ENCODE results near the gene MVB12B. TPM values are rescaled to one million over a fixed set of nuclear protein-coding genes. Genes with fewer than 3 reads are reported as not detected.

Gene MVB12B
- total RNA-seq, 1 donor from 2014 or later = 47.5 TPM

GRCh38 chr9:126491949-126492348, 165.3 kb downstream of the MVB12B start:
- no peak for TF ChIP-seq CTCF (IDR thresholded peaks at IDR 0.05)
- no peak overlapping the region for H3K27ac ChIP-seq
- no peaks in the 10 kb centered on the region for H3K9me3 ChIP-seq
- intact Hi-C loops (cut with DNase I) = loop anchor here (10.0 kb wide), 1 partner anchor 177 kb away; no protein-coding TSS in a partner anchor
- no peaks in the 10 kb centered on the region for H3K36me3 ChIP-seq
- H3K27me3 ChIP-seq = no peaks in the 10 kb centered on the region
- no peaks in the 10 kb centered on the region for H3K4me1 ChIP-seq
- no peak overlapping the region for H3K4me3 ChIP-seq
- no peak for ATAC-seq
- no peak for DNase-seq

GRCh38 chr9:126494264-126494663, 167.6 kb downstream of the MVB12B start:
- no peaks in the 10 kb centered on the region for H3K4me1 ChIP-seq
- intact Hi-C loops (cut with DNase I) = loop anchor here (10.0 kb wide), 1 partner anchor 179 kb away; no protein-coding TSS in a partner anchor
- H3K4me3 ChIP-seq = no peak overlapping the region
- DNase-seq = no peak
- H3K36me3 ChIP-seq = no peaks in the 10 kb centered on the region
- no peak overlapping the region for H3K27ac ChIP-seq
- no peaks in the 10 kb centered on the region for H3K27me3 ChIP-seq
- no peak for TF ChIP-seq CTCF (IDR thresholded peaks at IDR 0.05)
- no peaks in the 10 kb centered on the region for H3K9me3 ChIP-seq
- no peak for ATAC-seq

- H3K36me3 ChIP-seq = no peaks in the 10 kb centered on the region
- intact Hi-C loops (cut with DNase I) = loop anchor here (10.0 kb wide), 1 partner anchor 180 kb away; no protein-coding TSS in a partner anchor
- H3K9me3 ChIP-seq = no peaks in the 10 kb centered on the region
- no peak for TF ChIP-seq CTCF (IDR thresholded peaks at IDR 0.05)
- DNase-seq = no peak
- no peaks in the 10 kb centered on the region for H3K27me3 ChIP-seq
- peaks cover 2% of the 10 kb centered on the region for H3K4me1 ChIP-seq
- H3K27ac ChIP-seq = no peak overlapping the region
- no peak overlapping the region for H3K4me3 ChIP-seq
- no peak for ATAC-seq
Observed at GRCh38 chr9:126494746-126495145, 168.1 kb downstream of the MVB12B start.

- H3K9me3 ChIP-seq = no peaks in the 10 kb centered on the region
- peaks cover 5% of the 10 kb centered on the region for H3K4me1 ChIP-seq
- no peak overlapping the region for H3K4me3 ChIP-seq
- no peaks in the 10 kb centered on the region for H3K36me3 ChIP-seq
- ATAC-seq (no peak), DNase-seq (no peak)
- TF ChIP-seq CTCF (IDR thresholded peaks at IDR 0.05) = no peak
- H3K27me3 ChIP-seq = no peaks in the 10 kb centered on the region
- H3K27ac ChIP-seq = no peak overlapping the region
- intact Hi-C loops (cut with DNase I) = loop anchor here (10.0 kb wide), 1 partner anchor 181 kb away; no protein-coding TSS in a partner anchor
Observed at GRCh38 chr9:126495411-126496180, 169.0 kb downstream of the MVB12B start.

GRCh38 chr9:126496181-126496576, 169.6 kb downstream of the MVB12B start:
- Histone ChIP-seq H3K27ac (no peak overlapping the region), H3K36me3 (no peaks in the 10 kb centered on the region), H3K27me3 (no peaks in the 10 kb centered on the region), H3K9me3 (no peaks in the 10 kb centered on the region), H3K4me1 (peaks cover 5% of the 10 kb centered on the region), H3K4me3 (no peak overlapping the region)
- intact Hi-C loops (cut with DNase I) = loop anchor here (10.0 kb wide), 1 partner anchor 181 kb away; no protein-coding TSS in a partner anchor
- no peak for ATAC-seq
- TF ChIP-seq CTCF (IDR thresholded peaks at IDR 0.05) = no peak
- no peak for DNase-seq
